ENCODE data around the gene PLEKHN1.

GRCh38 chr1:978835-979743 lies 12.8 kb downstream of the PLEKHN1 start:
- no peak for TF ChIP-seq POLR2AphosphoS5 (IDR thresholded peaks at IDR 0.05; ENCODE audit: borderline replicate concordance, low read depth, low read length)
- no peak for TF ChIP-seq EZH2 (IDR thresholded peaks at IDR 0.05)
- no peak for TF ChIP-seq FOXP2 (optimal IDR thresholded peaks at IDR 0.05; ENCODE audit: control extremely low read depth, extremely low read length, insufficient read depth)

All from SK-N-MC (cell line).